EL (cell line): ENCODE measurements around the gene RINT1.
A peak's percentile ranks its signal among the peaks of the same experiment; 100 is the strongest.
"Not testable (repeated sequence)": the region's sequence is repeated elsewhere in the genome, so short reads cannot be mapped to it uniquely, and the experiment has no call there.

ENCODE experiments used
- DNase-seq: peaks from one replicate; pipeline ENCODE4 v3.0.0-alpha.2; 2016

RINT1 gene

DNA sequence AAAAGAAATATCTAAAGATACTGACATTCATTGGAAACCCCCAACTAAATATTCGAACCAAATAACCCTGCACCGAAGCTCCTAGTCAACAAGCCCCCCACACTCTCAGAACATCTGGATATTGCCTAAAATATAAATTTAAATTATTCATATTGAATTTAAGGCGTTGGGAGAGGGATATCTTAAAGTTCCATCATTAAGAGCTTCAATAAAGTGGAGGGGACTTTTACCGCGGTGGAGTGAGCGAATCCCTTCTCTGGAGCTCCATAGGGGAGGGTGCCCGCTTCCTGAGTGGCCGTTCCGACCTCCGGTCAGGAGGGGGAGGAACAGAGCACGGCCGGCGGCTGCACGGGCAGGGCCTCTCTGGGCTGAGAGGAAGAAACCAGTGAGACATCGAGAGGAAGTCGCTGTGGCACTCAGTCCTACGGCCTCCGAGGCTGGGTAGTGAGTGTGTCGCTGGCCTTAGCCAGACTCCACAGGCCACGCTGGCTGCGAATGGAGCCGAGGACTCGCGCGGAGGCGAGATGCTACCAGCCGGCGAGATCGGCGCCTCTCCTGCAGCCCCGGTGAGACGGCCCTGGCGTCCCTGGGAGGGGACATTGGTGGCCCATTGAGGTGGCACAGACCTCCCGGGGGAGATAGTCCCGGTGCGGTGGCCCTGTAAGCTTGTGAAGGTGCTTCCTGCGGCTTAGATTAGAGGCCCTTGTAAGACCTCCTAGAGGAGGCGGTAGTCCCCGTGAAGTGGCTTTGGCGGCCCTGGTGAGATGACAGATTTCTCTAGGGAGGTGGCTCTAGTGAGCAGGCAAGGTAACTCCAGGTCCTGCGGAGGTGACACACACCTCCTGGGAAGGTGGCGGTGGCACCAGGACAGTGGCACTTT lies at the start of gene RINT1:
Gene RINT1 (plus strand): TSS at position 410 of the 880 bp plus-strand sequence. CDS start 115 bp downstream, at position 525.
- peak; percentile 89 for DNase-seq

DNA sequence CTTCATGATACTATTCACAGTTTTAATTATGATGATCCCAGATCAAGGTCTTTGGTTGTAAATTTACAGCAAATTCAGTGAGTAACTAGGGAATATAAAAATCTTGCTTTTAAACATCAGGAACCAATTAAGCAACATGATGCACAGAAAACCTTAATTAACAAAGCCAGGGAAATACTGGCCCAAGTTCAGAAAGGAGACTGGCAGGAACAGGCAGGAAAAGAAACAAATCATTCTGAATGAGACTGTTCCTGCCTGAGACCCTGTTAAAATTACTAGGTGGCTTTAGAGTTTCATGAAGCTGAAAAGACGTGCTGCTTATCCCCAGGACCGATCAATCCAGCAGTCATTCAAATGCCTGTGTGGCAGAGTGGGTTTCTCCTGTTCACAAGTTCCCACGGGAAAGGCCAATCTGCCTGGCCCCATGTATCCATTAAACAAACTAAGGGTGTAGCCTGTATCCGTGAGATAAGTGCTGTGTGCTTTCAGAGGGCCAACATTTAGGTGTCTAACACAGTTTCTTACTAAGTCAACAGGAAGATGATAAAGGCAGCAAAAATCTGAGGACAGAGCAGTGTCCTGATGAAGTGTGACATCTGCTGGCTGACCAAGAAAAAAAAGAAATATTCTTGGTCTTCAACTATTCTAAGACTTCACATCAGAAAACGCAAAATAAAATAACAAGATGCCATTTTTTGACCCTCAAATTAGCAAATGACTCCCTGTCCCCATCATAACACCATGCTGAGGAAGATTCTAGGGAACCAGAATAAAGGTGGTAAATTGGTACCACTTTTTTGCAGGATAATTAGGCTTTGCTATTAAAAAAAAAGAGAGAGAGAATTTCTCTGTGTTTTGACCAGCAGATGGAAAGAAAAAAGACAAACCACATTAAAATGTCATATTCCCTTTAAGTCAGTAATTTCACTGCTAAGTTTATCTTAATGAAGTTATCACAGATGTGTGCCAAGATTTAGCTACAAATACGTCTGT lies 44.1 kb upstream of the RINT1 start:
- peak; percentile 80 for DNase-seq

DNA sequence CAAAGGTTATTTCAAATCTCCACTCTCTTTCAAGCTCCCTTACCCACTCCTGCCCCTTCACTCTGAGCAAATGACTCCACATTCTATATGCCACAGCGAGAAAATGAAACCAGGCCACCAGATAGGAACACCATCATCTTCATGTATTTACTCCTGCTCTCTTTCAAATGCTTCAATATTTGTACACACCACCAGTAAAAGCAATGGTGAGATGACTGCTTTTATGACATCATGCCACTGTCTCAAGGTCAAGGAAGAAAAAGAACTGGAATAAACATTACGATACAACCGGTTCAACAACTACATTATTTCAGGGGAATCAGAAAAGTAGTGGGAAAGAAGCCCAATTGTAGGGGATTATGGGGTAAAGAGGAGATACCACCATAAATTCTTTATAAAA lies 42.6 kb upstream of the RINT1 start:
- DNase-seq, result no peak

DNA sequence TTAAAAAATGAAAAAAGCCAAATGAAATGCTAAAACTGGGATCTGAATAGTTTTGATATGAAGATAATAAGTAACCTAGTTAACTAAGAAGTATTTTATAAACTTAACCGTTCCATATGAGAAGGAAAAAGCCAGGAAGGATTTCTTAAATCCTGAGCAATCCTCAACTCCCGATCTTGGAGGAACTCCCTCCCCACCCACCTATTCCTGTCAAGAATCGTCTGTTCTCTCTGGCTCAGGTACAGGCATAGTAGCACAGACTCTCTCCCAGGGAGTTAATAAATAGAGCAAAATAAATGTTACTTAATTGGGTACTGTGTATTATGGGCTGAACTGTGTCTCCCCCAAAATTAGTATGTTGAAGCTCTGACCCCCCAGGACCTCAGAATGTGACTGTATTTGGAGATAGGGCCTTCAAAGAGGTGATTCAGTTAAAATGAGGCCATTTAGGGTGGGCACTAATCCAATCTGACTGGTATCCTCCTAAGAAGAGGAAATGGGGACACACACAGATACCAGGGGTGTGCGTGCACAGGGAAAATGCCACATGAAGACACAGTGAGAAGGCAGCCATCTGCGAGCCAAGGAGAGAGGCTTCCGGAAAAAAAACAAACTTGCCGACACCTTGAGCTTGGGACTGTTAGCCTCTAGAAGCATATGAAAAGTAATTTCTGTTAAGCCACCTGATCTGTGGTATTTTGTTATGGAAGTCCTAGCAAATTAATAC lies 38.6 kb upstream of the RINT1 start:
- no peak for DNase-seq

DNA sequence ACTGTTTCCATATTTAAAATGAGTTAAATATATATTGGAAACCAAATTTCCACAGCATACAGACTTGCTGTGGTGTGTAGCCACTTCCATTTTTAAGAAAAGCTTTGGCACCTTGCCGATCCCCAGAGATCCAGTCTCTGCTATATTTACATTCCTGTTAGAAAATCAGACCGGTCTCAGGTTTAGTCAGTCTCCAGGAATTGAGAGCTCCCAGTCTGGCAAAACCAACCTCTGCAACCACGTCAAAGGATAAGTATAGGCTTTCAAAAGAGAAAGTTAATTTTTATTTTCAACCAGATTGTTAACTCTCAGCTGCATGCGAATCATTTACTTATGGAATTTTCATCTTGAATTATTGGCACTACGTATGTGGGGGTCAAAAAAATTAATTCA lies 38.1 kb upstream of the RINT1 start:
- DNase-seq, result peak; percentile 90

DNA sequence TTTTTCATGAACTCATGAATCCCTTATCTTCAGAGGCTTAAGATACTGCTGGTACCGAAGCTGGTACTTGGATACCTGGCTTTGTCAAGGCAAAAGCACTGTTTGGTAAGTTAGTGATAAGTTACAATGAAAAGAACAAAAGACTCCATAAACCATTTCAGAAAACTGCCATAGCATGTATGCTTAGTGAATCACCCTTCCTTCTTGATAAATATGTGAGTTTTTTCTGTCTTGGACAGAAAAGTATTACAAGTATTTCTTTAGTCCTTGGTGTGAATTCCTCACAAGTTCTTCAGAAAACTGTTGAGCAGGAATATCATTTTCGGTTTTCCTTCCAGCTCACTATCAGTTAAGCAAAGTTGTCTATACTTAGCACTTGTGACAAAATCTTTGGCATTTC lies 35.5 kb upstream of the RINT1 start:
- DNase-seq, result peak; percentile 65

DNA sequence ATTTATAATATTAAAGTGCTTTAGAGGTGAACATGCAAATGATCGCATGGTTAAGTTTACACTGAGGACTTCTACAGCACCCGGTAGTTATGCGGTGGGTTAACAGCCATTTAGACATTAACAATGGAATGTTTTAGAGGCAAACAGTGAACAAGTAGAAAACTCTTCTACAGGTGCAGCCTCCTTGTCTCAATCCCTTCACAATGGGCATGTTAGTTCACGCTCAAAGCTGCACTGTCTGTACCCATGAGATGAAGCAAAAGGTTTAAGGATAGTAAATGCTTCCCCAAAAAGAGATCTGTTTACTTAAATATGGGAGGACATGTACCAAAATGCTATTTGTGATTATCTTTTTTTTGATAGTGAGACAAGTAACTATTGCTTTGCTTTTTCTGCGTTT lies 35.0 kb upstream of the RINT1 start:
- DNase-seq, result no peak

DNA sequence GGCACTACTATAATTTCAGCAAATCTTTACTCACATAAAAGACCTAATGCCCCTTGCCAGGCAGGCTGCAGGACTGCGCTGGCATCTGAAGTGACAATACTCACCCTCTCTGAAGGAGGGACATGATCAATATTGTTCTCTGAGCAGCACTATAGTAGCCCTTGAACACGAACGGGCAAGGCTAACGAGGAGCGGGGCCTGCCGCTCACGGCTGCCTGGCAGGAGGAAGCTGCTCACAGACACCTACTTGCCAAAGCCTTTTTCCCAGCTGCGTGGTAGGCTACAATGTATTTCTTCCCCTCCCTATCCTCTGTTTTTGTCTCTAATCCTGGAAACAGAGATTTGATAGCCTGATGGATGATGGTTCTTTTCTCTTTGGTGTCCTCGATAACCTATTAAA lies 29.8 kb upstream of the RINT1 start:
- no peak for DNase-seq

DNA sequence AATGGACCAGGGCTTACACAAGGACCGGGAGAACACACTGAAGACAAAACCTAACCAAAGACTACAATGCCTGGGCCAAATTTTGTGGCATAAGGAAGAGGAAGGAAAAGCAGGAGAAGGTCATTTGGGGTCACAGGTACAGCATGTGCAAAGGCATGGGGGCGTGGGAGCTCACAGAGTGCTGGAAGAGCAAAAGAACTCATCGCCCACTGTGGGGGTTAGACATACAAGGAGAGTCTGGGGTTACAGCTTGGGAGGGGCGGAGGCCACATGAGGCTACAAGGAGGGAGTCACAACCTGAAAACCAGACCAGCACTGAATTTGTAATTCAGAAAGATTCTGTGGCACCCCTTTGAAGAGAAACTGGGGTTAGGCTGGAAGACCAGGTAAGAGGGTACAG lies 19.6 kb upstream of the RINT1 start:
- no peak for DNase-seq

DNA sequence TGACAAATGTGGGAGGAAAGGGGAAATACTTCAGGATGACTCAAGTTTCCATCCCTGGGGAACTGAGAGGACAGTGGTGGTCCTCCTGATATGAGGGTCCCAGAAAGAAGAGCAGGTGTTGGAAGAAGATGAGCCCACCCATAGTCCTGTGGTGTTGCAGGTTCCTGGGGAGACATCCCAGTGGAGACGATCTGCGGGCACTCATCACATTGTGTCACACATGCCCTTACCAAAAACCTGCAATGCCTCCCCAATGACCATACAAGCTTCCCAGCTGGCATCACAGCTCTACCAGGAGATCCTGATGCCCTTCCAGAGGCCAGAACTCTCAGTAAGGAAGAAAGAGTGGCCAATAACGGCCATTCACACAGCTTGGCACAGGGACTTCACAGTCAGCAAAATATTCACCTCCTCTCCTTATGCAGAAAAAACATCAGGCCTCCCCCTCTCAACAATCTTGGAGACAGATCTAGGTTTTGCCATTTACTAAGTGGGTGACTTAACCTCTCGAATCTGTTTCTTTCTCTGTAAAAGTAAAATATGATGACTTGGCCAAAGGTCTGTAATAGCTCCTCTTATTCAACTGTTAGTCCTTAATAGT lies 19.0 kb upstream of the RINT1 start:
- no peak for DNase-seq

DNA sequence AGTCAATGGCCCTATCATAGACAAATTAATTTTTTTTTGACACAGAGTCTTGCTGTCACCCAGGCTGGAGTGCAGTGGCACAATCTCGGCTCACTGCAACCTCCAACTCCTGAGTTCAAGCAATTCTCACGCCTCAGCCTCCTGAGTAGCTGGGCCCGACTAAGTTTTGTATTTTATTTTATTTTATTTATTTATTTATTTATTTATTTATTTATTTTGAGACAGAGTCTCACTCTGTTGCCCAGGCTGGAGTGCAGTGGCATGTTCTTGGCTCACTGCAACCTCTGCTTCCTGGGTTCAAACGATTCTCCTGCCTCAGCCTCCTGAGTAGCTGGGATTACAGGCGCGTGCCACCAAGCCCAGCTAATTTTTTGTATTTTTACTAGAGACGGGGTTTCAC lies 16.4 kb upstream of the RINT1 start:
- not testable (repeated sequence) for DNase-seq

DNA sequence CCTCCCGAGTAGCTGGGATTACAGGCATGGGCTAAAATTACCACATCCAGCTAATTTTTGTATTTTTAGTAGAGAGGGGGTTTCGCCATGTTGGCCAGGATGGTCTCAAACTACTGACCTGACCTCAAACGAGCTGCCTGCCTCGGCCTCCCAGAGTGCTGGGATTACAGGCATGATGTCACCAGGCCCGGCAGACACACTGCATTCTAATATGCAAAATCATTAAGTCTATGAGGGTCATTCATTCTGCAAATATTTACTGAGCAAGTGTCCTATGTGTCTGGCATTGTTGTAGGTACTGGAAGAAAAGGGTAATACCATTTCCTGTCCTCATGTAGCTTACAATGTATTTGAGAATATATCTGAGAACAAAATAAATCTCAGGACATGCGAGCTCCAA lies 12.6 kb upstream of the RINT1 start:
- DNase-seq, result peak; percentile 36

DNA sequence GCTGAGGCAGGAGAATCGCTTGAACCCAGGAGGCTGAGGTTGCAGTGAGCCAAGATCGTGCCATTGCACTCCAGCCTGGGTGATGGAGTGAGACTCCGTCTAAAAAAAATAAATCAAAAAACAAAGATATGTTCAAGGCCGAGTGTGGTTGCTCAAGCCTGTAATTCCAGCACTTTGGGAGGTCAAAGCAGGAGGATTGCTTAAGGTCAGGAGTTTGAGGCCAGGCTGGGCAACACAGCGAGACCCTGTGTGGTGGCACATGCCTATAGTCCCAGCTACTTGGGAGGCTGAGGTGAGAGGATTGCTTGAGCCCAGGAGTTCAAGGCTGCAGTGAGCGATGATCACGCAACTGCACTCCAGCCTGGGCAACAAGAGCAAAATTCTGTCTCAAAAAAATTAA lies 11.4 kb upstream of the RINT1 start:
- not testable (repeated sequence) for DNase-seq

DNA sequence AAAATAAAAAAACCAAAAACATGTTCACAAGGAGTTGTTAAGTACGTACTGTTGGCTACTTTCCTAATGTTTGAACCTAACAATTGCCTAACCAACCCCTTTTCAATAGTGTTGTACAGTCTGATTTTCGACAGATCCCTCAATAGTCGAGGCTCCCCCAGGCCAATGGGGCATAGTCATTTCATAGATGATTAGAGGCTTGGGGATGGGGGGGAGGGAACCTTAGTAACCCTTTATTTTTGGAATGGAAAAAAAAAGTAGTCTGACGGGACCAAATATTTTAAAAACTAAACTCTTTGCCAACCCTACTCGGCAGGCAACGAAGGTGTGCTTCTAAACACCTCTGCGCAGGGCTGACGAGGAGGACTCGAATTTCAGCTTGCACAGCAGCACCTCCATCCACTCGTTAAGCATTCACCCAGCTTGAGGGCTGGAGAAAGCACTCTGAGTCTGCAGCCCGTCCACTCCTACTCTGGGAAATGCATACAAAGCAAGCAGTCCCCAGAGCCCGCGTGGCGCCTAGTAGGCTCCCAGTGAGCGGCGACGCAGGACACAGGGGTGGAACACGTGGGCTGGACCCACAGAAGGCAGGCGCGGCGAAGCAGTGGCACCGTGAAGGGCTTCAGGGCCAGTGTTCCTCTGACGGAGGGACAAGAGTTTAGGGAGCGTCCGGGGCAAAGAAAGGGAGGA lies 10.8 kb upstream of the RINT1 start:
- DNase-seq, result peak; percentile 62

DNA sequence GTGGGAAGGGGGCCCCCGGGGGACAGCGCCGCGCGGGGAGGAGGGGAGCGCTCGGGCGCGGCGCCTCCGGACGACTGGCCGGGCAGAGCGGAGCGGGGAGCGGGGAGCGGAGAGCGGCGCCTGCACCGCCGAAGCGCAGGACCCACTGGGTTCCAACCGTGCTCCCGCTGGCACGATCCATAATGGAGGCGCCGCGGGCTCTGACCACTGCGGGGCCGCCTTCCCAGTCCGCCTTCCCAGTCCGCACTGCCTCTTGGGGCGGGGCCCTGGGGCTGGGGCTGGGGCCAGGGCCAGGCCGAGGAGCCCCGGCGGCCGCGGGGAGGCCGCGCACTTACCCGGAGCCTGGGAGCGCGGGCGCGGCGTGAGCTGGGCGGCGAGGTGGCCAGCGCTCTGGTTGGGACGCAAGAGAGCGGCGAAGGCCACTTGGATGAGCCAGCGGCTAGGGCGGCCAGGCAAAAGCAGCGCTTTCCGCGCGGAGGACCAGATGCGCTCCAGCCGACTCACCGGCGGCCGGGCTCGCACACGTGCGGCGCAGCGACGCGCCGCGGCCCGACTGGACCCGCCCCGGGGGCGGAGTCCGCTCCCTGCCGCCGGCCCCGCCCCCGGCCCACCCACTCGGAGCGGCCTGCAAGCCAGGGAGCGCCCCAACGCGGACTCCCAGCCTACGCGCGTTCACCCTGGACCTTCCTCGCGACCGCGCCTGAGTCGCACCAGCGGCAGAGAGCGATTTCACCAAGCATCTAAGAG lies 10.1 kb upstream of the RINT1 start, which contains the start of gene PUS7:
Gene PUS7 (minus strand): TSS at position 555 of the 747 bp plus-strand sequence. CDS start 13,759 bp downstream, outside the sequence.
- DNase-seq, result peak; percentile 90

DNA sequence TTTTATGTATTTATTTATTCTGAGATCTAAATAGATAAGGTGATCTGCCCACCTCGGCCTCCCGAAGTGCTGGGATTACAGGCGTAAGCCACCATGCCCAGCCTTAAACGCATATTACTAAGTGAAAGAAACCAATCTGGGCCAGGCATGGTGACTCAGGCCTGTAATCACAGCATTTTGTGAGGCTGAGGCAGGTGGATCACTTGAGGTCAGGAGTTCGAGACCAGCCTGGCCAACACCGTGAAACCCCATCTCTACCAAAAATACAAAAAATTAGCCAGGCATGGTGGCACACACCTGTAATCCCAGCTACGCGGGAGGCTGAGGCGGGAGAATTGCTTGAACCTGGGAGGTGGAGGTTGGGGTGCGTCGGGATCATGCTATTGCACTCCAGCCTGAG lies 7.6 kb upstream of the RINT1 start:
- DNase-seq, result not testable (repeated sequence)

DNA sequence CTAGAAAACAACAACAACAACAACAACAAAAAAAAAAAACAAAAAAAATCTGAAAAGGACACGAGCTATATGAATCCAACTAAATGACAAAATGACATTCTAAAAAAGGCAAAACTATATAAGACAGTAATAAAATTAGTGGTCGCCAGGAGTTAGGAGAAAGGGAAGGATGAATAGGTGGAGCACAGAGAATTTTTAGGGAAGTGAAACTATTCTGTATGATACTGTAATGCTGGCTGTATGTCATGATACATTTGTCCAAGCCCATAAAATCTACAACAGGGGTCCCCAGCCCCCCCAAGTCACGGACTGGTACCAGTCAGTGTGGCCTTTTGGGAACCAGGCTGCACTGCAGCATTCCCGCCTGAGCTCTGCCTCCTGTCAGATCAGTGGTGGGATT lies 7.2 kb upstream of the RINT1 start:
- no peak for DNase-seq

DNA sequence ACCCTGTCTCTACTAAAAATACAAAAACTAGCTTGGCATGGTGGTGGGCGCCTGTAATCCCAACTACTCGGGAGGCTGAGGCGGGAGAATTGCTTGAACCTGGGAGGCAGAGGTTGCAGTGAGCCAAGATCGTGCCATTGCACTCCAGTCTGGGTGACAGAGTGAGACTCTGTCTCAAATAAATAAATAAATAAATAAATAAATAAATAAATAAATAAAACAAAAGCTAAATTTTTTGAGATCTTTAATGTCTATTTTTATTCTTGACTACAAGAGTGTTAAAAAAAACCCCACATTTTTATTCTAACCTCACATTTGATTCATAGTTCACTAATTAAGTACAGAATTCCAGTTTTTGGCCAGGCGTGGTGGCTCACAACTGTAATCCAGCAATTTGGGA lies 4.3 kb upstream of the RINT1 start:
- DNase-seq, result not testable (repeated sequence)

DNA sequence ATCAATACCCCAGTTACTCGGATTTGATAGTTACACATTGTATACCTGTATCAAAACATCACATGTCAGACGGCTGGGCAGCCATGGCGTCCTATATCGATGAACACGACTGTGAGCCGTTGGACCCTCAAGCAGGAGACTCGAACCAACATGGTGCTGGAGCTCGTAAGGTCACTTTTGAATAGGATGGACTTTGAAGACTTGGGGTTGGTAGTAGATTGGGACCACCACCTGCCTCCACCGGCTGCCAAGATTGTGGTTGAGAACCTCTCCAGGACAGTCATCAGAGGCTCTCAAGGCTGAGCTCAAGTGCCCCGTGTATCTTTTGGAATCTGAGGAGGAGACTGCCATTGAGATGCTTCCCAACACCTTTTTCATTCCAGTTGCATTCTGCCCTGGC lies 1.9 kb upstream of the RINT1 start:
- DNase-seq, result no peak

DNA sequence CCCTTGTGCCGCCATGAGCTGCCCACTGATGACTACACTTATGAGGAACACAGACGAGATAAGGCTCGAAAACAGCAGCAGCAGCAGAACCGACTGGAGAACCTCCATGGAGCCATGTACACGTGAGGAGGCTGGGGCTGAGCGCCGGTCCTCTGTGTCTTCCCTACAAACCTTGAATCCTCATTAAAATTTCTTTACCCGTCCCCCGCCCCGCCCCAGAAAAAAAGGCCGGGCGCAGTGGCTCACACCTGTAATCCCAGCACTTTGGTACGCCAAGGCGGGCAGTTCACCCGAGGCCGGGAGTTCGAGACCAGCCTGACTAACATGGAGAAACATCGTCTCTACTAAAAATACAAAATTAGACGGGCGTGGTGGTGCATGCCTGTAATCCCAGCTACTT lies 1.5 kb upstream of the RINT1 start:
- no peak for DNase-seq
